Transverse colon (tissue), 4 donors: ENCODE results near the gene AOAH. TPM values are rescaled to one million over a fixed set of nuclear protein-coding genes. Genes with fewer than 3 reads are reported as not detected.

Experiments
- DNase-seq: peaks from one replicate; pipeline ENCODE4 v3.0.0-alpha.2; 2019
- H3K27ac ChIP-seq, 4 donors: fragments of 200-600 bp; sonication (generic); 2 replicates each; pipeline ENCODE4 v1.5.1; 2016 to 2018; ENCODE audit warnings: inconsistent platforms in 4 of 4
- H3K27me3 ChIP-seq: fragments of 200-600 bp; sonication (generic); 2 replicates; pipeline ENCODE4 v1.5.1; 2017; ENCODE audit warnings: inconsistent platforms
- H3K36me3 ChIP-seq, 4 donors: fragments of 200-600 bp; sonication (generic); 2 replicates each; pipeline ENCODE4 v1.5.1; 2017 to 2019; ENCODE audit warnings: inconsistent platforms in 4 of 4
- H3K4me1 ChIP-seq, 4 donors: fragments of 200-600 bp; sonication (generic); 2 replicates each; pipeline ENCODE4 v1.5.1; 2017 to 2020; ENCODE audit warnings: inconsistent platforms in 4 of 4
- H3K4me3 ChIP-seq, 4 donors: fragments of 200-600 bp; sonication (generic); 1 replicate in 1 of 4; 2 replicates in 3 of 4; pipeline versions ENCODE4 v1.5.1 to v1.6.1; 2017 to 2019; ENCODE audit warnings: inconsistent platforms in 4 of 4
- H3K9me3 ChIP-seq, 2 donors: fragments of 200-600 bp; sonication (generic); 2 replicates each; pipeline ENCODE4 v1.5.1; 2017 to 2019; ENCODE audit warnings: inconsistent platforms in 2 of 2
- EP300 ChIP-seq: sonication (generic); formaldehyde crosslinking; IDR thresholded peaks from one replicate; pipeline ENCODE4 v1.6.1; 2017; ENCODE audit warnings: antibody characterized with exemption, low read depth
- POLR2A ChIP-seq: fragments of 450-650 bp; IDR thresholded peaks from one replicate; pipeline ENCODE4 v1.6.1; 2016; ENCODE audit warnings: antibody characterized with exemption, mild to moderate bottlenecking, moderate library complexity
- POLR2AphosphoS5 ChIP-seq, 3 donors: sonication (generic); formaldehyde crosslinking; IDR thresholded peaks; one replicate each; pipeline ENCODE4 v1.6.1; 2016; ENCODE audit warnings: antibody characterized with exemption in 3 of 3
- WGBS, 2 donors: methylation state at CpG; one replicate each; pipeline ENCODE4 v1.1.5; 2018; ENCODE audit warnings: low coverage in 1 of 2; 5-methylcytosine and 5-hydroxymethylcytosine counted together
- in situ Hi-C, 4 donors: fragments of 200-750 bp; cut with MboI; loops; one replicate each; pipeline versions ENCODE4 v1.15.0 to v1.15.1; 2017; ENCODE audit warnings: low sequenced_read_pairs in 3 of 4, low pct_ligation_motif_present in 1 of 4, low pct_unique_long_range_greater_than_20kb in 1 of 4
- intact Hi-C: fragments of 100-400 bp; cut with DNase I; formaldehyde crosslinking; loops from one replicate; pipeline ENCODE4 v1.15.1; 2023; ENCODE audit warnings: low total_unique reads
- total RNA-seq, 4 donors: library from RNA; depleted of rRNA; stranded (reverse); fragments of >200 nt; gene quantifications; one replicate each; pipeline ENCODE4 v1.1.0, GENCODE V29; 2016
- TF ChIP-seq, protein P1 (sequence below), 5 experiments: fragments of 200-600 bp in 3 of 5; fragments of 450-650 bp in 2 of 5; sonication (generic) in 3 of 5; IDR thresholded peaks; 1 replicate in 2 of 5; 2 replicates in 3 of 5; pipeline ENCODE4 v1.5.1; 2016 to 2017; ENCODE audit warnings: antibody characterized with exemption in 5 of 5, inconsistent platforms in 3 of 5, mild to moderate bottlenecking in 2 of 5, moderate library complexity in 1 of 5

The AOAH gene
- total RNA-seq, 4 donors from 2014 or later: 82.8 to 139 (median 102) TPM

DNA sequence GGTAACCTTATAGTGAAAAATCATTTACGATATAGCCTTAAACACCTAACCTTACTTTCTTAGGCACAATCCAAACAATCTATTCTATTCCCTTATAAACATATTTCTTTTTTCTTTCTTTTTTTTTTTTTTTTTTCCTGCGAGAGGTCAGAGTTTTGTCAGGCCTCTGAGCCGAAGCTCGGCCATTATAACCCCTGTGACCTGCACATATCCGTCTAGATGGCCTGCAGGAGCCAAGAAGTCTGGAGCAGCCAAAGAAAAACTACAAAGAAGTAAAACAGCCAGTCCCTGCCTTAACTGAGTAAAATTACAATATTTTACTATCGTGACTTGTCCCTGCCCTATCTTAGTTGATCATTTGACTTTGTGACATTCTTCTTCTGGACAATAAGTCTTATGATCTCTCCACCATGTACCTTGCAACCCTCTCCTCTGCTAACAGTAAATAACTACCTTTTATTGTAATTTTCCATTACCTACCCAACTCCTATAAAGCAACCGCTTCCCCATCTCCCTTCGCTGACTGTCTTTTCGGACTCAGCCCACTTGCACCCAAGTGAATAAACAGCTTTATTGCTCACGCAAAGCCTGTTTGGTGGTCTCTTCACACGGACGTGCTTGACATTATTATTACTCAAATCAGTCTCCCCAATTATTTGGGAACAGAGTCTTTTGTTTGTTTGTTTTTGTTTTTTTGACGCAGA is 64.5 kb downstream of the AOAH start:
- 82 to 83% methylated on average over 13 of the region's 13 CpGs for WGBS, 2 donors
- Histone ChIP-seq H3K27me3 (no peaks in the 10 kb centered on the region), H3K9me3 (no peaks in the 10 kb centered on the region), H3K4me1 (peaks cover 4 to 51% (median 31%) of the 10 kb centered on the region in 4 donors), H3K36me3 (no peaks in the 10 kb centered on the region), H3K4me3 (peak overlapping the region in 1 of 4 donors; percentile 43), H3K27ac (peak overlapping the region; percentile 79 to 84 (median 81))
- in situ Hi-C loops: loop anchor here in 2 of 4 donors (10.0 to 25.0 kb wide), 2 partner anchors 175 to 528 kb away; no protein-coding TSS in a partner anchor
- TF ChIP-seq EP300 (no peak), POLR2A (no peak), POLR2AphosphoS5 (IDR thresholded peaks at IDR 0.05) (no peak)
- TF ChIP-seq, protein P1, sequence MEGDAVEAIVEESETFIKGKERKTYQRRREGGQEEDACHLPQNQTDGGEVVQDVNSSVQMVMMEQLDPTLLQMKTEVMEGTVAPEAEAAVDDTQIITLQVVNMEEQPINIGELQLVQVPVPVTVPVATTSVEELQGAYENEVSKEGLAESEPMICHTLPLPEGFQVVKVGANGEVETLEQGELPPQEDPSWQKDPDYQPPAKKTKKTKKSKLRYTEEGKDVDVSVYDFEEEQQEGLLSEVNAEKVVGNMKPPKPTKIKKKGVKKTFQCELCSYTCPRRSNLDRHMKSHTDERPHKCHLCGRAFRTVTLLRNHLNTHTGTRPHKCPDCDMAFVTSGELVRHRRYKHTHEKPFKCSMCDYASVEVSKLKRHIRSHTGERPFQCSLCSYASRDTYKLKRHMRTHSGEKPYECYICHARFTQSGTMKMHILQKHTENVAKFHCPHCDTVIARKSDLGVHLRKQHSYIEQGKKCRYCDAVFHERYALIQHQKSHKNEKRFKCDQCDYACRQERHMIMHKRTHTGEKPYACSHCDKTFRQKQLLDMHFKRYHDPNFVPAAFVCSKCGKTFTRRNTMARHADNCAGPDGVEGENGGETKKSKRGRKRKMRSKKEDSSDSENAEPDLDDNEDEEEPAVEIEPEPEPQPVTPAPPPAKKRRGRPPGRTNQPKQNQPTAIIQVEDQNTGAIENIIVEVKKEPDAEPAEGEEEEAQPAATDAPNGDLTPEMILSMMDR (IDR thresholded peaks at IDR 0.05): no peak
- intact Hi-C loops: no loop called here
- no peak for DNase-seq

DNA sequence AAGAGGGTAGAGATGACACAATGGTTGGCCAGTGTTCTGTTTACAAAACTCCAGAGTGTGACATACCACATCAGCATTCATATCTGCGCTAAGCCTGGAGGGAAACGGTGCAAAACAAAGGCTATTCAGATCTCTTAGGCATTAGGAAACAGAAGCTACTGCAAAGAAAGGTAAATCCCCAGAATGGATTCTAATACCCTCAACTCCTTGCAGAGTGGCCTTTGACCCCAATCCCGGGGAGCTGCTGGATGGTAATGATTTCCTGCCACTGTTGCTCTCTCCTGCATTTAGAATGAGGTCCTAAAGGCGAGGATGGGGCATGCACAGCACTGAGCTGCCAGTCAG is 65.2 kb downstream of the AOAH start:
- Histone ChIP-seq H3K9me3 (no peaks in the 10 kb centered on the region), H3K4me3 (peak overlapping the region in 1 of 4 donors; percentile 43), H3K4me1 (peaks cover 4 to 47% (median 31%) of the 10 kb centered on the region in 4 donors), H3K36me3 (no peaks in the 10 kb centered on the region), H3K27ac (peak overlapping the region; percentile 38 to 84 (median 60)), H3K27me3 (no peaks in the 10 kb centered on the region)
- DNase-seq: no peak
- 42 to 50% methylated on average over 3 to 4 of the region's 4 CpGs for WGBS, 2 donors
- in situ Hi-C loops: loop anchor here in 2 of 4 donors (25.0 kb wide), 1 partner anchor 528 kb away; no protein-coding TSS in a partner anchor
- intact Hi-C loops: no loop called here
- TF ChIP-seq POLR2AphosphoS5 (IDR thresholded peaks at IDR 0.05) (no peak), EP300 (no peak), POLR2A (no peak)
- TF ChIP-seq, protein P1 (IDR thresholded peaks at IDR 0.05): no peak

DNA sequence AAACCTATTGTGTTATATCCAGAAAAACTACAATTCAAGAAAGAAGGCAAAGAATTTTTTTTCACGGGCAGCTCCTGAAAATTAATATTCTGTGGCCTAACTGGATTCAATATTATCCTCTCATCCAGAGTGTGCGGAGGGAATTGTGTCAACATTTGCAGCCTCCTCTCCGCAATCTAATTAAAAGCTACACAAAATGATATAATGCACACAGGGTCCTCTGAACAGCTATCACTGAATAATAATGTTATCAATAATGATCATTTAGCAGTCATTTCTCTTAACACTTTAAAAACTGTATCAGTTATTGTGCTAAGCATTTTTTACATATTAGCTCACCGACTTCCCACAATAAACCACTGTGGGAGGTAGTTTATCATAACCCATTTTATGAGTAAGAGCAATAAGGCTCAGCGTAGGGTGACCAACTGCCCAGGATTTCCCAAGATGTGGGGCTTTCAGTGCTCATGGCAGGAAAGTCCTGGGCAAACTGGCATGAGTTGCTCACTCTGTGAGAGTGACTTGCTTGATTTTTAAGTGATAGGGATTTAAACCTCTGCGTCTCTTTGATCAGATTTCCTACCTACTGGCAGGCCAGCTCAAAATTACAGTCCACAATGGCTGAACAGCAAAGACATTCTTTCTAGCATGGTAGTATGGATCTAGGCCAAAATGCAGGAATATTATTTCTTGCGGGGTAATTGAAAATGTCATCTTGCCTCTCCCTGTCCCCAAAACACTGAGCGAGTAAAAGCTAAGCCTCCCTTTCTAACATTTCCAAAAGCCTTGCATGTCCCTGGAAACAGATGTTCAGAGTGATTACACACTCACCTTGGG is 65.7 kb downstream of the AOAH start:
- TF ChIP-seq POLR2AphosphoS5 (IDR thresholded peaks at IDR 0.05): no peak
- TF ChIP-seq EP300: no peak
- in situ Hi-C loops (loop anchor here in 2 of 4 donors (25.0 kb wide), 1 partner anchor 529 kb away; no protein-coding TSS in a partner anchor), intact Hi-C loops (no loop called here)
- Histone ChIP-seq H3K36me3 (no peaks in the 10 kb centered on the region), H3K27me3 (no peaks in the 10 kb centered on the region), H3K9me3 (no peaks in the 10 kb centered on the region), H3K4me3 (no peak overlapping the region), H3K4me1 (peaks cover 4 to 45% (median 31%) of the 10 kb centered on the region in 4 donors), H3K27ac (peak overlapping the region; percentile 38 to 84 (median 60))
- 71 to 74% methylated on average over 7 to 8 of the region's 8 CpGs for WGBS, 2 donors
- DNase-seq: no peak

DNA sequence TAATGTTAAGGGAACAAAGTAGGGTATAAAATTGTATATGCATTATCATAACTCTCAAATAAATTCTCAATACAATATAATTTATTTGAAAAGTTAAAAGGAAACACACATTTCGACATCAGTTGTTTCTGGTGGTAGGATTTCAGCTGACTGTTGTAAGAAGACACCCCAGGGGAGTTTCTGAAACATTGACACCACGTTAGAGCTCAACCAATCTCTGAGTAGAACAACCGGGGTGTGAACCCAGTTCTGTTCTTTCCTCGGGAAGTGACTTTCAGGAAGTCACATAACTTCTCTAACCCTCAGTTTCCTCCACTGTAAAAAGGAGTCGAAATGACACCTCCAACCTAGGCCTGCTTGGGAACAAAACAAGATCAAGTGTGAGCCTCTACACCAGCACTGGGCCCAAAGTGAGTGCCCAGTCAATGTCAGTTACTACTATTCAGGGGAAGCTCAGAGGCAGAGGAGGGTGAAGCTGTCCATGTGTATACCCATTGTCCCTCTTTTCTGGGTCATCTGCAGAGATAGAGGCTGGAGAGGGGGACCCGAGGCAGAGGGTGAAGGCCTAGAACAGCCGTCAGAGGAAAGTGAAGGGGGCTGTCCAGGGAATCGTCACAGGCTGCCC is 67.1 kb downstream of the AOAH start:
- no peaks in the 10 kb centered on the region for H3K36me3 ChIP-seq
- in situ Hi-C loops (loop anchor here in 2 of 4 donors (25.0 kb wide), 1 partner anchor 530 kb away; no protein-coding TSS in a partner anchor), intact Hi-C loops (no loop called here)
- DNase-seq: no peak
- H3K4me3 ChIP-seq: no peak overlapping the region
- TF ChIP-seq POLR2AphosphoS5 (IDR thresholded peaks at IDR 0.05): no peak
- no peak for TF ChIP-seq POLR2A
- TF ChIP-seq EP300: no peak
- TF ChIP-seq, protein P1 (IDR thresholded peaks at IDR 0.05): no peak
- H3K9me3 ChIP-seq: no peaks in the 10 kb centered on the region
- peaks cover 4 to 43% (median 24%) of the 10 kb centered on the region in 4 donors for H3K4me1 ChIP-seq
- peak overlapping the region in 1 of 4 donors; percentile 2 for H3K27ac ChIP-seq
- H3K27me3 ChIP-seq: no peaks in the 10 kb centered on the region
- 75 to 90% methylated on average over 2 to 8 of the region's 8 CpGs for WGBS, 2 donors
